ENCODE measurements around the gene PDCD2L. TPM values are rescaled to one million over a fixed set of nuclear protein-coding genes. Genes with fewer than 3 reads are reported as not detected.

The PDCD2L gene
- polyA plus RNA-seq, 1 of the 3 experiments (the other 2 are of a cell fraction), result 20.8 TPM

GRCh38 chr19:34474233-34474989, 70.2 kb downstream of the PDCD2L start:
- Histone ChIP-seq H2AFZ (ENCODE audit: low read depth) (no peak overlapping the region), H3K27ac (ENCODE audit: low read depth in 2 of 2, low read length in 1 of 2) (peak overlapping the region in 1 of 2 experiments; percentile 78; a peak in 3 of 4 replicates), H3K36me3 (replicated peaks in 1 of 2; ENCODE audit: control insufficient read depth in 1 of 2, insufficient read depth in 2 of 2, low read length in 1 of 2) (peaks cover 17 to 23% of the 10 kb centered on the region in 2 experiments), H3K9me2 (no peaks in the 10 kb centered on the region), H3K9me3 (no peaks in the 10 kb centered on the region), H3K4me1 (ENCODE audit: control insufficient read depth in 1 of 2, insufficient read depth in 2 of 2, low read depth in 1 of 2, low read length in 1 of 2) (0 out of 4 replicates have a peak, but pooled peaks cover 0 to 8% of the 10 kb centered on the region in 2 experiments), H3K9ac (no peak overlapping the region; the same call in 1 of the 2 replicates), H4K20me1 (ENCODE audit: insufficient read depth) (peaks cover 8% of the 10 kb centered on the region; the same call in 1 of the 2 replicates), H3K4me2 (peak overlapping the region; percentile 64; the same call in 1 of the 2 replicates), H3K27me3 (ENCODE audit: insufficient read depth) (no peaks in the 10 kb centered on the region), H3F3A (replicated peaks; ENCODE audit: insufficient read depth) (peaks cover 41% of the 10 kb centered on the region), H3K79me2 (ENCODE audit: insufficient read depth) (no peaks in the 10 kb centered on the region), H3K4me3 (ENCODE audit: low read depth in 2 of 2, low read length in 1 of 2) (no peak overlapping the region)
- POLR2A ChIA-PET, result interaction anchor here (0.6 kb wide), 1 partner anchor 9 kb away, joined by 5 read pairs; no protein-coding TSS in a partner anchor
- CTCF ChIA-PET, result interaction anchor here (1.0 to 3.4 kb wide), 2 partner anchors 12 to 238 kb away, joined by 3 to 10 read pairs; no protein-coding TSS in a partner anchor
- DNase-seq, result no peak
- 74% methylated on average over 4 of the region's 4 CpGs for WGBS (ENCODE audit: low lambda C conversion rate)
- TF ChIP-seq FOXJ3 (CRISPR knock-in tag; IDR thresholded peaks at IDR 0.05), result no peak
- peak; percentile 34; the same call in 1 of the 2 replicates for TF ChIP-seq PBX3 (IDR thresholded peaks at IDR 0.05)

DNA sequence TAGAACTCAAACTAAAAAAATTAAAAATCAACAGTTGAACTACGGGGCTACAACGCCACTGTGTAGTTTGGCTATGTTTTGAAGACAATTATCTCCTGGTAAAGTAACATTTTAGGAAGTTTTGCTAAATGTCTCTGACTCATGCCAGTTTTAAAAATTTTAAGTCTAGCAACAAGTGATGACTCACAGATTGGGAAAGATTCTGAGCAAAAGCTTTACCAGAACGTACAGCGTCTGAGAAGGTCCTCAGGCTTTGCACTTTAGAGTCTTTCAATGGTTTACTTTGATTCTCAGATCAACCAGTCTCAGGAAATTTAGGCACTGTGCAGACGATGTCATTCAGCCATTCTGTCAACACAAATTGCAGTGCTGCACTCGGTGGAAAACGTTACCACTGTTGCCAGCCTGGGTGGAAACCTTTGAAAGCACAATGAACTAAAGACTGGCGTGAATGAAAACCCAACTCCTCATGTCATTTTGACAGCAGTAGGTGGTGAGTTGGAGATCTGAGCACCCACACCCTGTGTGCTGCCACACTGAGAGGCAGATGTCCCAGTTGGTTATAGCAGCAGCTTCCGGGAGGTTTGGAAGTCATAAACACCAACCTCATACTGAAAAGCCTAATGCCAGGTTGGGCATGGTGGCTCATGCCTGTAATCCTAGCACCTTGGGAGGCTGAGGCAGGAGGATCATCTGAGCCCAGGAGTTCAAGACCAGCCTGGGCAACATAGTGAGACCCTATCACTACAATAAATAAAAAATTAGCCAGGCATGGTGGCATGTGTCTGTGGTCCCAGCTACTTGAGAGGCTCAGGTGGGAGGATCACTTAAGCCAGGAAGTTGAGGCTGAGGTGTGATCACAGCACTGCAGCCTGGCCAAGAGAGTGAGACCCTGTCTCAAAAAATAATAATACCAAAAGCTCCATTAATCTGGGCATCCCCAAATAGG, 71.1 kb downstream of the PDCD2L start:
- ChIA-PET POLR2A (interaction anchor here (0.7 kb wide), 1 partner anchor 1457 kb away, joined by 3 read pairs; no protein-coding TSS in a partner anchor), CTCF (interaction anchor here (1.0 to 2.0 kb wide), 4 partner anchors 25 to 379 kb away, joined by 3 to 10 read pairs (median 3); no protein-coding TSS in a partner anchor)
- no peaks in the 10 kb centered on the region for H3K27me3 ChIP-seq (ENCODE audit: insufficient read depth)
- H3K9me2 ChIP-seq, result no peaks in the 10 kb centered on the region
- peaks cover 45% of the 10 kb centered on the region for H3F3A ChIP-seq (replicated peaks; ENCODE audit: insufficient read depth)
- TF ChIP-seq TAF1 (IDR thresholded peaks at IDR 0.05; ENCODE audit: borderline replicate concordance, low read depth, low read length) (no peak), FOXJ3 (CRISPR knock-in tag; IDR thresholded peaks at IDR 0.05) (no peak), FOSL2 (IDR thresholded peaks at IDR 0.05; ENCODE audit: borderline replicate concordance, low read depth) (peak; percentile 91), JUND (IDR thresholded peaks at IDR 0.05) (peak; percentile 82), MEF2A (IDR thresholded peaks at IDR 0.05; ENCODE audit: borderline replicate concordance, low read depth) (no peak), TCF12 (IDR thresholded peaks at IDR 0.05) (0 out of 2 replicates have a peak, but pooled peaks have one; percentile 13), POLR2AphosphoS5 (IDR thresholded peaks at IDR 0.05; ENCODE audit: low read depth, low read length) (no peak)
- TF ChIP-seq, protein P1, sequence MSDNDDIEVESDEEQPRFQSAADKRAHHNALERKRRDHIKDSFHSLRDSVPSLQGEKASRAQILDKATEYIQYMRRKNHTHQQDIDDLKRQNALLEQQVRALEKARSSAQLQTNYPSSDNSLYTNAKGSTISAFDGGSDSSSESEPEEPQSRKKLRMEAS (IDR thresholded peaks at IDR 0.05; ENCODE audit: low read depth), result no peak
- H3K79me2 ChIP-seq (ENCODE audit: insufficient read depth), result no peaks in the 10 kb centered on the region
- peak overlapping the region; percentile 64 for H3K4me2 ChIP-seq
- 0 out of 4 replicates have a peak, but pooled peaks cover 0 to 8% of the 10 kb centered on the region in 2 experiments for H3K4me1 ChIP-seq (ENCODE audit: control insufficient read depth in 1 of 2, insufficient read depth in 2 of 2, low read depth in 1 of 2, low read length in 1 of 2)
- H3K36me3 ChIP-seq (replicated peaks in 1 of 2; ENCODE audit: control insufficient read depth in 1 of 2, insufficient read depth in 2 of 2, low read length in 1 of 2), result peaks cover 8 to 18% of the 10 kb centered on the region in 2 experiments
- WGBS (ENCODE audit: low lambda C conversion rate), result 36% methylated on average over 9 of the region's 9 CpGs
- H4K20me1 ChIP-seq (ENCODE audit: insufficient read depth), result peaks cover 8% of the 10 kb centered on the region; the same call in 1 of the 2 replicates
- no peak overlapping the region; the same call in 1 of the 2 replicates for H3K9ac ChIP-seq
- DNase-seq, result no peak
- 0 out of 4 replicates have a peak overlapping the region, but pooled peaks of 1 of the 2 experiments have one; percentile 14 for H3K4me3 ChIP-seq (ENCODE audit: low read depth in 2 of 2, low read length in 1 of 2)
- H2AFZ ChIP-seq (ENCODE audit: low read depth), result no peak overlapping the region
- no peaks in the 10 kb centered on the region for H3K9me3 ChIP-seq
- H3K27ac ChIP-seq (ENCODE audit: low read depth in 2 of 2, low read length in 1 of 2), result peak overlapping the region in 1 of 2 experiments; percentile 78; a peak in 3 of 4 replicates

Other genes with a start within 250 kb of the PDCD2L start
- gene LSM14A, start 231.9 kb upstream of the PDCD2L start, polyA plus RNA-seq (2012; rRNA removed), result 79.0 and 87.7 TPM in 2 replicates
- 9.7 and 10.9 TPM in 2 replicates for gene GARRE1, start 149.8 kb upstream of the PDCD2L start, polyA plus RNA-seq (2012; rRNA removed)
- 82.7 and 144 TPM in 2 replicates for gene GPI, start 39.2 kb upstream of the PDCD2L start, polyA plus RNA-seq (2012; rRNA removed)
- gene UBA2, start 24.0 kb downstream of the PDCD2L start, polyA plus RNA-seq (2012; rRNA removed), result 117 and 133 TPM in 2 replicates
- 24.1 and 27.7 TPM in 2 replicates for gene WTIP, start 77.4 kb downstream of the PDCD2L start, polyA plus RNA-seq (2012; rRNA removed)

Data from SK-N-SH (cell line).